T47D (cell line): ENCODE results near the gene POLN.

Experiments used
- DNase-seq, 2 experiments: peaks; one replicate each; pipeline versions ENCODE4 v3.0.0 to v3.0.0-alpha.2; 2011 to 2012; ENCODE audit warnings: low read depth in 1 of 2, low spot score in 1 of 2
- JUND ChIP-seq: IDR thresholded peaks from 2 replicates; pipeline ENCODE4 v1.6.1; 2012; ENCODE audit warnings: low read depth
- in situ Hi-C: cut with HindIII; loops from 2 replicates; pipeline ENCODE4 v1.10.0; 2016; ENCODE audit warnings: low sequenced_read_pairs, low pct_unique_long_range_greater_than_20kb

The POLN gene

DNA sequence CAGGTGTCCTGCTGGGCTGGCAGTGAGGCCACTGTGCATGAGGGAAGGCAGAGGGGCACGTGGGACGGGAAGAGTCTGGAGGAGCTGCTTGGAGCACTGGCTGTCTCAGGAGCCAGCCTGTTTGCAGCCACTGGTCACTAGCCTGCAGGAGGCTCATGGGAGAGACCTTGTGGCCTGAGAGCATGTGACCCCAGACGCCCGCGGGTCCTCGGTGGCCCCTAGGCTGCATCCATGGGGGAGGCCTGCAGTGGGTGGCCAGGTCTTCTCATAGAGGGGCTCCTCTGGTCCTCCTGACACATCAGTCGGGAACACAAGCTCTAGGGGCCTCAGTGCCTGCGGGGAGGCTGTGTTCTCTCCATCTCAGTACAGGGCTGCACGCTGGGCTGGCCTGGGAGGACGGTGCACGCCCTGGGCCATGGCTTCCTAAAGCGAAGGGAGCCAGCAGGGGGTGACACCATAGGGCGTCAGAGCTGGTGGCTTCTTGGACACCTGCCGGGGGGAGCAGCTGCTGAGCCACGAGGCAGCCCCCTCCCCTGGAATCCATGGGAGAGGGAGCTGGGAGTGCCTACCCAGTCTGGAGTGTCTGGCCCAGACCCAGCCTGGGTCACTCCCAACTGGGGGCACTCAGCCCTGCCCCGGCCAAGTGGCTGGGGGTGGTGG, 170.5 kb downstream of the POLN start:
- TF ChIP-seq JUND, result no peak
- in situ Hi-C loops, result no loop called here
- no peak for DNase-seq

- in situ Hi-C loops, result no loop called here
- no peak for DNase-seq
These were observed 171.3 kb downstream of the POLN start for GRCh38 chr4:2070421-2071251.

DNA sequence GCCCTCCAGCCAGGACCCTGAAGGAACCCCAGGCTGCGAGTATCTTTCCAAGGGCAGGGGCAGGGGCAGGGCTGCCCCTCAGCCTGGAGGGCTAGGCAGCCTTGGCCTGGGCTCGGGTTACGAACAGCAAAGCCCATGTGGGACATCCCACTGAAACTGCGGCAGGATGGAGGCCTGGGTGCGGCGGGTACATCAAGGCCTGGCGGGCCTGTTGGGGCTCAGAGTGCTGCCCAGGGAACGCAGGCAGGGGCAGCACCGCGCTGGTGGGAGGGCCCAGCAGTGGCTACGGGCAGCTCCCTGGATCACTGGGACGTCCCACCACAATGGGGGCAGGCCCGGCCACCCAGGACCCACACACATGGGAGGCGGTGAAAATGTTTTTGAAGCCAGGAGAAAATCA, 171.9 kb downstream of the POLN start:
- no peak for TF ChIP-seq JUND
- DNase-seq, result no peak
- in situ Hi-C loops, result no loop called here

More at GRCh38 chr4:2070421-2071251, 171.3 kb downstream of the POLN start:
- no peak for TF ChIP-seq JUND

- in situ Hi-C loops, result no loop called here
- no peak for TF ChIP-seq JUND
These were observed 172.6 kb downstream of the POLN start for GRCh38 chr4:2069161-2069971.

DNA sequence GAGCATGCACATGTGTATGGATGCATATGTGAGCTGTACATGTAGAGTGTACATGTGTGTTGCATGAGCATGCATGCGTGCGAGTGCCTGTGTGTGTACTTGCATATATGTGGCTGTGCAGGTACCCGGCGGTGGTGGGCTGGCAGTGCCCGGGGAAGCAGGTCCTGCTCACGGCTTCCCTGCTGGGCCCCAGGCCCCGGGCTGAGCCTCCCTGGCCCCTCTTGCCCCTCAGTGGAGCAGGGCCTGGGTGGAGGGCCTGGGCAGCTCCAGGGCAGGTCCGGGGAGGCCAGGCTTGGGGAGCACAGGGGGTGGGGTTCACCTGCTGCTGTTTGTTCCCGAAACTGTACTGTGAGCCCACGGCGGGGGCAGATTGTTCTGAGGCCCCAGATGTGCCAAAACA, 173.4 kb downstream of the POLN start:
- no peak for DNase-seq
- in situ Hi-C loops, result no loop called here

More at GRCh38 chr4:2069161-2069971, 172.6 kb downstream of the POLN start:
- DNase-seq, result no peak

DNA sequence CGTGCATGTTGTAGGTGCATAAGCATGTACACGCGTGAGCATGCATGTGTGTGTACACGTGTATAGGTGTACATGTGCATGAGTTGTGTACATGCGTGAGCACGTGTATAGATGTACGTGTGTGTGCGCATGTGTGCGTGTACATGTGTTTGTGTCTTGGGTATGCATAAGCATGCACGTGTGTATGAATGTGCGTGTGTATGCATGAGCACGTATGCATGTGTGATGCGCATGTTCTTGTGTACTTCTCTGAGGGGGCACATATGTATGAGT, 173.8 kb downstream of the POLN start:
- TF ChIP-seq JUND, result no peak
- no peak for DNase-seq
- in situ Hi-C loops, result no loop called here

More for the DNA sequence above, 173.4 kb downstream of the POLN start:
- no peak for TF ChIP-seq JUND

DNA sequence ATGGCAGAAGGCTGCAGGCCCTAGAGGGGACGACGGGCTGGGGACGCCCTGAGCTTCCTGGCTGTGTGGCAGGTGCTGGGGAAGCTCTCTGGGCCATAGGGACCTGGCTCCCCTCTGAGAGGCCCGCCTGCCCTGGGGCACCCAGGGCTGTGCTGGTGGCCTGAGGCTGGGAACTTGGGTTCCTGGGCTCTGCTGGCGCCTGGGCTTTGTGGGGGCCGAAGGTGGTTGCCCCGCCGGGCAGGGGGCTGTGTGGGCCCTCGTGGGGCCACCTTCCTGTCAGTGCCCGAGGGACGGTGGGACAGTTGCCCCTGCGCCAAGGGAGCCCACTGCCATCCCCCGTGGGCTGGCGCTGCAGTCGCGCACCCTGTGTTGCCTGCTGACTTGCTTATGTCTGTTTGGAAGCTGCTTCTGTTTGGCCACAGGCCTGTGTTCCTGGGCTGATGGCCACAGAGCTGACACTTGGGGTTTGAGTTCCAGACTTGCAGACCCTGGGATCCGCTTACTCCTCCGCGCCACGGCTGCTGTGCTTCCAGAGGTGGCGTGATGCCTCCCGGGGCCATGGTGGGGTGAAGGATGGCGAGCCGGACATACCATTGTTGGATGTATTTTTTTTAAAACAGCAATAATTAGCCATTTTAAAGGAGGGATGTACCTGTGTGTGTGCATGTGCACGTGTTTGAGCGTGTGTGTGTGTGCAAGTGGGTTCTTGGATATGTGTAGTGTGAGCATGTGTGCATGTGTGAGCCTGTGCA, 174.3 kb downstream of the POLN start:
- DNase-seq, result no peak
- no peak for TF ChIP-seq JUND
- in situ Hi-C loops, result no loop called here

- no peak for DNase-seq
- in situ Hi-C loops, result no loop called here
- no peak for TF ChIP-seq JUND
These were observed 175.1 kb downstream of the POLN start for GRCh38 chr4:2066571-2067445.

DNA sequence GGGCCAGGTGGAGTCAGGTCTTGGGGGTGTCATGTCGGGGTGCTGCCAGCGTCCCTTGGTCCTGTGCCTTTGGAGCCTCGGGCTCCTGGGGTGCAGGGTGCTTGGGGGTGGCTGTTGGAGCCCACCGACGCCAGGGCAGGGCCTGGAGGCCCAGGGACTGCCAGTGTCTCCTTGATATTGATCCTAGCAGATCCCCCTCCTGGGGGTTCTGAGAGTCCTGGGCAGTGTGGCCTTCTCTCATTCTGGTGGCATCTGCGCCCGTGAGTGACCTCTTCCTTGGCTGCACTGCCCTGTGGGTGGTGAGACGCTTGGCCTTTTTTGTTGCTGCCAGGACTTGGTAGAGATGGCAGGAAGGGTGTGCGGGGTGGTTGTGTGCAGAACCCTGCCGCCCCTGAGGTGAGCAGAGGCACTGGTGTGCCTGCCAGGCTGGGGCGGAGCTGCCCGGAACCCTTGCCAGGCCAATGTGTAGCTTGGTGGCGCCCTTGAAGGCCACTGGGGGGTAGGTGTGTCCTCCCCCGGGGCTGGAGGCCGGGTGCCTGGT, 175.8 kb downstream of the POLN start:
- no peak for TF ChIP-seq JUND
- in situ Hi-C loops, result no loop called here
- no peak for DNase-seq

DNA sequence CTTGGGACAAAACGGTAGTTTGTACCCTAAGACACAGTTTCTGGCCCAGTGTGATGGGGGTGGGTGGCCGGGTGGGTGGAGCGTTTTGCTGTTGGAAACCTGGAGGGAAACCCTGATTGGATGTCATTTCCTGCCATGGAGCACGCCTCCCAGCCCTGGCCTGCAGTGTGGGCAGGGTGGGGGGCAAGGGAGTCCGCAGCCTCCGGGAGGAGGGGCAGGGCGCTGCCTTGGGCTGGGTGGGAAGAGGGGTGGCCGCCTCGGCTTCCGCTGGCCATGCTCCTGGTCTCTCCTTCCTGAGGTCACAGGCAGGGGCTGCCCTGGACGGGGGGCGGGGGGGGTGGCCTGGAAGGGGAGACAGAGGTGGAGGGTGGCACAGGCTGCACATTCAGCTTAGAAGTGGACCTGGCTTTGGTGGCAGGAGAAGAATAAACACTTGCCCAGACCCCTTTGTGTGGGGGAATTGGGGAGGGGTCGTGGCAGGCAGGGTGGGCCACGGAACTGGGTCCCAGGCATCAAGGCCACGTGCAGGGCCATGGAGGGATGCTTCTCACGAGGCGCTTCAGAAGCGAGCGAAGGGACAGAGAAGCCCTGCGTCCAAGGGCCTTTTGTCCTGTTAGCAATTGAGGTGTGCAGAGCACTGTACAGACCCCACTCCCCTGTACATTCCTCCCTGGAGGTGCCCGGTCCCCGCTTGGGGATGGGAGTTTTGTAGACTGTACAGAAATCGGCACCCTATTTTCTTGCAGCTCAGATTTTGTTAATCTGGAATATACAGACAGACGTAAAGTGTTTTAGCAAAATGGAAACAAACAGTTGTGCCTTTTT, 176.6 kb downstream of the POLN start:
- DNase-seq, result no peak
- TF ChIP-seq JUND, result no peak
- in situ Hi-C loops, result no loop called here
